ENCODE results near the gene SRPX2.

DNA sequence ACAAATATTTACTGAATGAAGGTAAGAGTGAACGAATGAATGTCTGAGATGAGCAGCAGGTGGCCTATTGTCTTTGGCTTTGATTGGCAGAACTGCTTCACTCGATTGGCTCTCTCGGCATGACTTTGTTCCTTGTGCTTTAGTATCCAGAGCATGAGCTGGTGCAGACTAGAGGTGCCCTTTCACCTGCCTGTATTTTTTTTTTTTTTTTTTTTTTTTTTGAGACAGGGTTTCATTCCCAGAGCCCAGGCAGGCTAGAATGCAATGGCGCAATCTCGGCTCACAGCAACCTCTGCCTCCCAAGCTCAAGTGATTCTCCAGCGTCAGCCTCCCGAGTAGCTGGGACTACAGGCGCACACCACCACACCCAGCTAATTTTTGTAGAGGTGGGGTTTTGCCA, 38.9 kb downstream of the SRPX2 start:
- TF ChIP-seq TERF1 (CRISPR knock-in tag; IDR thresholded peaks at IDR 0.05) (no peak), TEF (CRISPR knock-in tag; IDR thresholded peaks at IDR 0.05) (no peak), CBFB (CRISPR knock-in tag; IDR thresholded peaks at IDR 0.05) (no peak)
